ENCODE results near the gene OSTN.
"Not testable (repeated sequence)": the region's sequence is repeated elsewhere in the genome, so short reads cannot be mapped to it uniquely, and the experiment has no call there.

OSTN gene

GRCh38 chr3:191235331-191236314 lies 36.6 kb downstream of the OSTN start:
- peak; percentile 13 for DNase-seq (ENCODE audit: low spot score)

- DNase-seq (ENCODE audit: low spot score) = peak; percentile 9
Observed at GRCh38 chr3:191236646-191237045, 37.6 kb downstream of the OSTN start.

- DNase-seq (ENCODE audit: low spot score) = no peak
Observed at GRCh38 chr3:191237047-191237882, 38.2 kb downstream of the OSTN start.

- DNase-seq (ENCODE audit: low spot score) = no peak
Observed at GRCh38 chr3:191238321-191238817, 39.3 kb downstream of the OSTN start.

- no peak for DNase-seq (ENCODE audit: low spot score)
Observed at GRCh38 chr3:191239407-191240031, 40.5 kb downstream of the OSTN start.

- no peak for DNase-seq (ENCODE audit: low spot score)
Observed at GRCh38 chr3:191240486-191240885, 41.4 kb downstream of the OSTN start.

- DNase-seq (ENCODE audit: low spot score) = no peak
Observed at GRCh38 chr3:191244242-191244867, 45.3 kb downstream of the OSTN start.

GRCh38 chr3:191246034-191246433 lies 47.0 kb downstream of the OSTN start:
- not testable (repeated sequence) for DNase-seq (ENCODE audit: low spot score)

- DNase-seq (ENCODE audit: low spot score) = peak; percentile 69
Observed at GRCh38 chr3:191246630-191247029, 47.6 kb downstream of the OSTN start.

GRCh38 chr3:191253089-191253799 lies 54.2 kb downstream of the OSTN start:
- no peak for DNase-seq (ENCODE audit: low spot score)

- no peak for DNase-seq (ENCODE audit: low spot score)
Observed at GRCh38 chr3:191254098-191254873, 55.2 kb downstream of the OSTN start.

GRCh38 chr3:191255156-191255555 lies 56.1 kb downstream of the OSTN start:
- no peak for DNase-seq (ENCODE audit: low spot score)

GRCh38 chr3:191256405-191256804 lies 57.4 kb downstream of the OSTN start:
- DNase-seq (ENCODE audit: low spot score) = no peak

GRCh38 chr3:191257286-191257685 lies 58.2 kb downstream of the OSTN start:
- no peak for DNase-seq (ENCODE audit: low spot score)

- DNase-seq (ENCODE audit: low spot score) = no peak
Observed at GRCh38 chr3:191259486-191259885, 60.4 kb downstream of the OSTN start.

GRCh38 chr3:191260431-191261303 lies 61.6 kb downstream of the OSTN start:
- DNase-seq (ENCODE audit: low spot score) = no peak

GRCh38 chr3:191261304-191261638 lies 62.2 kb downstream of the OSTN start:
- no peak for DNase-seq (ENCODE audit: low spot score)

- DNase-seq (ENCODE audit: low spot score) = no peak
Observed at GRCh38 chr3:191262650-191263049, 63.6 kb downstream of the OSTN start.

- no peak for DNase-seq (ENCODE audit: low spot score)
Observed at GRCh38 chr3:191263365-191263764, 64.3 kb downstream of the OSTN start.

Measured in kidney tubule cell (primary cell).